ENCODE measurements around the gene ADGRB3. TPM values are rescaled to one million over a fixed set of nuclear protein-coding genes. Genes with fewer than 3 reads are reported as not detected.

ADGRB3 gene
- total and polyA plus RNA-seq, 7 donors = 0.60 to 11.5 (median 9.7) TPM; not detected in 1

GRCh38 chr6:69232911-69233448 is 597.9 kb downstream of the ADGRB3 start:
- peak; percentile 69 for DNase-seq
- WGBS, 2 donors = 7% methylated on average over 28 of the region's 28 CpGs
- H3K36me3 ChIP-seq = no peaks in the 10 kb centered on the region

GRCh38 chr6:69238067-69238466 is 603.0 kb downstream of the ADGRB3 start:
- WGBS, 2 donors = 5 to 39% methylated on average over 1 of the region's 1 CpG
- intact Hi-C loops (cut with DNase I) = no loop called here
- H3K27me3 ChIP-seq = no peaks in the 10 kb centered on the region
- H3K27ac ChIP-seq = no peak overlapping the region
- DNase-seq = no peak
- no peaks in the 10 kb centered on the region for H3K9me3 ChIP-seq
- peaks cover 0 to 2% (median 0%) of the 10 kb centered on the region in 4 donors for H3K4me1 ChIP-seq
- no peak overlapping the region for H3K4me3 ChIP-seq
- TF ChIP-seq CTCF (IDR thresholded peaks at IDR 0.05) (no peak), POLR2A (IDR thresholded peaks at IDR 0.05) (no peak), EP300 (IDR thresholded peaks at IDR 0.05) (no peak), POLR2AphosphoS5 (IDR thresholded peaks at IDR 0.05) (no peak)
- no peaks in the 10 kb centered on the region for H3K36me3 ChIP-seq

More at GRCh38 chr6:69232911-69233448, 597.9 kb downstream of the ADGRB3 start:
- Histone ChIP-seq H3K4me1 (peaks cover 0 to 4% (median 0%) of the 10 kb centered on the region in 4 donors), H3K27ac (no peak overlapping the region), H3K4me3 (no peak overlapping the region), H3K27me3 (no peaks in the 10 kb centered on the region), H3K9me3 (no peaks in the 10 kb centered on the region)
- intact Hi-C loops (cut with DNase I) = no loop called here
- TF ChIP-seq POLR2AphosphoS5 (IDR thresholded peaks at IDR 0.05) = no peak
- TF ChIP-seq CTCF (IDR thresholded peaks at IDR 0.05) = no peak
- TF ChIP-seq EP300 (IDR thresholded peaks at IDR 0.05) = no peak
- TF ChIP-seq POLR2A (IDR thresholded peaks at IDR 0.05) = no peak

- H3K36me3 ChIP-seq = no peaks in the 10 kb centered on the region
- H3K4me3 ChIP-seq = no peak overlapping the region
- no peak overlapping the region for H3K27ac ChIP-seq
- no peaks in the 10 kb centered on the region for H3K4me1 ChIP-seq
- H3K9me3 ChIP-seq = no peaks in the 10 kb centered on the region
- intact Hi-C loops (cut with DNase I) = no loop called here
- DNase-seq = no peak
- WGBS, 2 donors = 73 to 86% methylated on average over 2 of the region's 2 CpGs
- H3K27me3 ChIP-seq = no peaks in the 10 kb centered on the region
- no peak for TF ChIP-seq POLR2AphosphoS5 (IDR thresholded peaks at IDR 0.05)
- TF ChIP-seq POLR2A (IDR thresholded peaks at IDR 0.05) = no peak
- TF ChIP-seq EP300 (IDR thresholded peaks at IDR 0.05) = no peak
- no peak for TF ChIP-seq CTCF (IDR thresholded peaks at IDR 0.05)
These were observed 611.9 kb downstream of the ADGRB3 start for GRCh38 chr6:69246983-69247382.

- Histone ChIP-seq H3K27ac (no peak overlapping the region), H3K4me3 (no peak overlapping the region), H3K27me3 (no peaks in the 10 kb centered on the region), H3K36me3 (no peaks in the 10 kb centered on the region), H3K9me3 (no peaks in the 10 kb centered on the region), H3K4me1 (no peaks in the 10 kb centered on the region)
- 70 to 94% methylated on average over 2 of the region's 2 CpGs for WGBS, 2 donors
- no peak for DNase-seq
- intact Hi-C loops (cut with DNase I) = no loop called here
- TF ChIP-seq POLR2AphosphoS5 (IDR thresholded peaks at IDR 0.05) (no peak), POLR2A (IDR thresholded peaks at IDR 0.05) (no peak), CTCF (IDR thresholded peaks at IDR 0.05) (no peak), EP300 (IDR thresholded peaks at IDR 0.05) (no peak)
These were observed 625.9 kb downstream of the ADGRB3 start for GRCh38 chr6:69261010-69261409.

- no peaks in the 10 kb centered on the region for H3K4me1 ChIP-seq
- no peak for TF ChIP-seq POLR2A (IDR thresholded peaks at IDR 0.05)
- no peak for TF ChIP-seq POLR2AphosphoS5 (IDR thresholded peaks at IDR 0.05)
- TF ChIP-seq CTCF (IDR thresholded peaks at IDR 0.05) = no peak
- no peak for TF ChIP-seq EP300 (IDR thresholded peaks at IDR 0.05)
- WGBS, 2 donors = 75 to 86% methylated on average over 2 of the region's 2 CpGs
- H3K9me3 ChIP-seq = no peaks in the 10 kb centered on the region
- no peak overlapping the region for H3K4me3 ChIP-seq
- intact Hi-C loops (cut with DNase I) = no loop called here
- H3K27me3 ChIP-seq = no peaks in the 10 kb centered on the region
- no peaks in the 10 kb centered on the region for H3K36me3 ChIP-seq
- DNase-seq = no peak
- H3K27ac ChIP-seq = no peak overlapping the region
These were observed 628.2 kb downstream of the ADGRB3 start for GRCh38 chr6:69263297-69263696.

Measured in sigmoid colon (tissue), 7 donors.